B cell (primary cell): ENCODE results near the gene PABPC3. TPM values are rescaled to one million over a fixed set of nuclear protein-coding genes. Genes with fewer than 3 reads are reported as not detected.

Source experiments
- ATAC-seq: fragments of 200-7000 bp; cut with Tn5 transposase; one replicate; pipeline ENCODE4 v1.10.0; 2021; ENCODE audit warnings: low read depth, mild to moderate bottlenecking, moderate number of reproducible peaks, moderate library complexity
- CTCF ChIA-PET: fragments of 350-600 bp; sonication (Branson Sonifier 250); formaldehyde crosslinking; loops from one replicate; lab custom pipeline; 2021; ENCODE audit warnings: antibody characterized with exemption, inconsistent platforms; lab: Charles Lee
- POLR2A ChIA-PET: fragments of 350-600 bp; sonication (Branson Sonifier 250); formaldehyde crosslinking; loops from one replicate; lab custom pipeline; 2021; ENCODE audit warnings: antibody characterized with exemption; lab: Charles Lee
- DNase-seq: peaks from one replicate; pipeline ENCODE4 v3.0.0; 2013
- H2AFZ ChIP-seq: 2 replicates; pipeline ENCODE4 v1.6.1; 2012; ENCODE audit warnings: mild to moderate bottlenecking, low read depth, low read length; ENCODE audit not compliant: insufficient read depth, poor library complexity, severe bottlenecking
- H3K27ac ChIP-seq, 2 donors: 1 replicate in 1 of 2; 2 replicates in 1 of 2; pipeline ENCODE4 v1.5.1; 2012 to 2013; ENCODE audit warnings: low read length in 2 of 2, mild to moderate bottlenecking in 2 of 2, moderate library complexity in 1 of 2
- H3K27me3 ChIP-seq, 4 experiments: fragments of 200-600 bp in 1 of 4; sonication (generic) in 1 of 4; replicated peaks in 1 of 4; 1 replicate in 2 of 4; 2 replicates in 2 of 4; pipeline versions ENCODE4 v1.6.1 to v1.7.0; 2013 to 2016; ENCODE audit warnings: low read length in 3 of 4, mild to moderate bottlenecking in 2 of 4, mixed read lengths in 1 of 4, moderate library complexity in 1 of 4; ENCODE audit not compliant: insufficient read depth in 4 of 4, control insufficient read depth in 3 of 4; ENCODE audit errors: control extremely low read depth in 1 of 4
- H3K36me3 ChIP-seq, 2 experiments: replicated peaks in 1 of 2; 1 replicate in 1 of 2; 2 replicates in 1 of 2; pipeline versions ENCODE4 v1.6.1 to v1.7.1; 2013; ENCODE audit warnings: low read length in 1 of 2; ENCODE audit not compliant: insufficient read depth in 2 of 2, control insufficient read depth in 1 of 2; ENCODE audit errors: control extremely low read depth in 1 of 2, extremely low read depth in 1 of 2
- H3K4me1 ChIP-seq, 2 donors: fragments of 200-600 bp in 1 of 2; sonication (generic) in 1 of 2; 1 replicate in 1 of 2; 2 replicates in 1 of 2; pipeline versions ENCODE4 v1.5.1 to v1.6.1; 2013 to 2017; ENCODE audit warnings: low read length in 2 of 2; ENCODE audit not compliant: control insufficient read depth in 2 of 2, insufficient read depth in 2 of 2
- H3K4me2 ChIP-seq: replicated peaks from 2 replicates; pipeline ENCODE3; 2012; ENCODE audit warnings: mild to moderate bottlenecking, low read depth, low read length; ENCODE audit not compliant: poor library complexity, severe bottlenecking
- H3K4me3 ChIP-seq, 5 experiments: fragments of 200-600 bp in 1 of 5; sonication (generic) in 1 of 5; 1 replicate in 3 of 5; 2 replicates in 2 of 5; pipeline versions ENCODE4 v1.5.1 to v1.7.0; 2011 to 2016; ENCODE audit warnings: low read length in 4 of 5, mild to moderate bottlenecking in 4 of 5, low read depth in 2 of 5, control low read depth in 1 of 5, moderate library complexity in 1 of 5; ENCODE audit not compliant: insufficient read depth in 1 of 5; ENCODE audit errors: control extremely low read depth in 1 of 5, extremely low read depth in 1 of 5
- H3K79me2 ChIP-seq: fragments of 200-600 bp; sonication (generic); one replicate; pipeline ENCODE4 v1.6.0; 2016; ENCODE audit warnings: low read length; ENCODE audit not compliant: control insufficient read depth, insufficient read depth
- H3K9ac ChIP-seq: fragments of 200-600 bp; sonication (generic); 2 replicates; pipeline ENCODE4 v1.6.1; 2017; ENCODE audit warnings: mild to moderate bottlenecking, low read length, moderate library complexity
- H3K9me3 ChIP-seq, 3 donors: one replicate each; pipeline versions ENCODE4 v1.6.1 to v1.7.1; 2013; ENCODE audit warnings: low read length in 2 of 3; ENCODE audit not compliant: control insufficient read depth in 2 of 3, insufficient read depth in 1 of 3; ENCODE audit errors: control extremely low read depth in 1 of 3
- H4K20me1 ChIP-seq: 2 replicates; pipeline ENCODE4 v1.6.0; 2012; ENCODE audit warnings: mild to moderate bottlenecking, low read length; ENCODE audit not compliant: insufficient read depth, control insufficient read depth, poor library complexity, severe bottlenecking
- H3K27ac Mint-ChIP-seq: one replicate; pipeline ENCODE4 v1.8.0; 2021; ENCODE audit warnings: mixed read lengths
- H3K27me3 Mint-ChIP-seq: one replicate; pipeline ENCODE4 v1.8.0; 2021; ENCODE audit warnings: mixed read lengths
- H3K4me1 Mint-ChIP-seq: one replicate; pipeline ENCODE4 v1.8.0; 2021; ENCODE audit warnings: mixed read lengths
- H3K4me3 Mint-ChIP-seq: one replicate; pipeline ENCODE4 v1.8.0; 2021; ENCODE audit warnings: mixed read lengths
- H3K9me3 Mint-ChIP-seq: one replicate; pipeline ENCODE4 v1.8.0; 2022; ENCODE audit warnings: mixed read lengths; ENCODE audit not compliant: insufficient read depth
- EZH2 ChIP-seq: IDR thresholded peaks from 2 replicates; pipeline ENCODE4 v1.6.1; 2012; ENCODE audit warnings: borderline replicate concordance, low read depth, mild to moderate bottlenecking, moderate library complexity, low read length; ENCODE audit not compliant: insufficient read depth, poor library complexity, severe bottlenecking
- WGBS: methylation state at CpG from one replicate; pipeline ENCODE4 v1.1.5; 2013; ENCODE audit warnings: missing lambda C conversion rate; ENCODE audit not compliant: insufficient coverage; 5-methylcytosine and 5-hydroxymethylcytosine counted together
- intact Hi-C: fragments of 100-400 bp; cut with micrococcal nuclease; formaldehyde crosslinking; loops from one replicate; pipeline ENCODE4 v1.10.0; 2022
- polyA plus RNA-seq: library from polyadenylated mRNA; depleted of rRNA; stranded (reverse); fragments of >200 nt; gene quantifications from 2 replicates; pipeline ENCODE4 v1.2.3, GENCODE V29; 2012
- total RNA-seq, 2 donors: library from RNA; stranded (reverse); fragments of 120-200 nt in 1 of 2; gene quantifications; 1 replicate in 1 of 2; 2 replicates in 1 of 2; pipeline versions ENCODE4 v1.2.3 to v1.2.4, GENCODE V29; 2013 to 2022
- TF ChIP-seq, protein P1 (sequence below): fragments of 200-600 bp; IDR thresholded peaks from one replicate; pipeline ENCODE4 v1.8.0; 2022; ENCODE audit warnings: antibody characterized with exemption, mild to moderate bottlenecking

PABPC3 gene
- total and polyA plus RNA-seq, 2 donors (not counting 1 experiment from before 2014, with no cell fraction given), result 0.06 to 0.10 TPM

DNA sequence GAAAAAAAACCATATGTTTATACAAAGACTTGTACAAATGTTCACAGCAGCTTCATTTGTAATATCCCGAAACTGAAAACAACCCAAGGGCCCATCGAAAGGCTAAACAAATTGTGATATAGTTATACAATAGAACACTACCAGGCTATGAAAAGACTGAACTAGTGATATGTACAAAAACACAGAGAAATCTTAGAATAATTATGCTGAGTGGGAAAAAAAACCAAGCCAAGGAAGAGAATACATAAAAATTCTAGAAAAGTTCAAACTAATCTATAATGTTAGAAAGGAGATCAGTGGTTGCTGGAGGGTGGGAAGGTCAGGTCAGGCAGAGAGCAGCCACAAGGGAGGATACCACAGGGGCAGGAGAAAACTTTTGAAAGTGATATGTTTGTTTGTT, 7.8 kb downstream of the PABPC3 start:
- H3K79me2 ChIP-seq, result no peaks in the 10 kb centered on the region
- WGBS, result no CpG with 5 or more reads among the region's 2 CpGs

DNA sequence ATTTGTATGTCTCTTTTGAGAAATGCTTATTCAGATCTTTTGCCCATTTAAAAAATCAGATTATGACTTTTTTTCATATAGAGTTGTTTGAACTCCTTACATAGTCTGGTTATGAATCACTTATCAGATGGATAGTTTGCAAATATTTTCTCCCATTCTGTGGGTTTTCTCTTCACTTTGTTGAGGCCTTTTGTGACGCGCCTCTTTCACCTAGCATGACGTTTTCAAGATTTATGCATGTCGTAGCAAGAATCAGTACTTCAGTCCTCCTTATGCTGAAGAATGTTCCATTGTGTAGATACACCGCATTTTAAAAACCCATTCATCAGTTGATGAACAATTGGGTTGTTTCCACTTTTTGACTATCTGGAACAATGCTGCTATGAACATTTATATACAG, 13.4 kb downstream of the PABPC3 start:
- TF ChIP-seq, protein P1, sequence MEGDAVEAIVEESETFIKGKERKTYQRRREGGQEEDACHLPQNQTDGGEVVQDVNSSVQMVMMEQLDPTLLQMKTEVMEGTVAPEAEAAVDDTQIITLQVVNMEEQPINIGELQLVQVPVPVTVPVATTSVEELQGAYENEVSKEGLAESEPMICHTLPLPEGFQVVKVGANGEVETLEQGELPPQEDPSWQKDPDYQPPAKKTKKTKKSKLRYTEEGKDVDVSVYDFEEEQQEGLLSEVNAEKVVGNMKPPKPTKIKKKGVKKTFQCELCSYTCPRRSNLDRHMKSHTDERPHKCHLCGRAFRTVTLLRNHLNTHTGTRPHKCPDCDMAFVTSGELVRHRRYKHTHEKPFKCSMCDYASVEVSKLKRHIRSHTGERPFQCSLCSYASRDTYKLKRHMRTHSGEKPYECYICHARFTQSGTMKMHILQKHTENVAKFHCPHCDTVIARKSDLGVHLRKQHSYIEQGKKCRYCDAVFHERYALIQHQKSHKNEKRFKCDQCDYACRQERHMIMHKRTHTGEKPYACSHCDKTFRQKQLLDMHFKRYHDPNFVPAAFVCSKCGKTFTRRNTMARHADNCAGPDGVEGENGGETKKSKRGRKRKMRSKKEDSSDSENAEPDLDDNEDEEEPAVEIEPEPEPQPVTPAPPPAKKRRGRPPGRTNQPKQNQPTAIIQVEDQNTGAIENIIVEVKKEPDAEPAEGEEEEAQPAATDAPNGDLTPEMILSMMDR, result no peak
- TF ChIP-seq EZH2, result no peak

More for the DNA sequence above, 7.8 kb downstream of the PABPC3 start:
- H3K4me2 ChIP-seq, result no peak overlapping the region
- CTCF ChIA-PET, result interaction anchor here (1.1 kb wide), 1 partner anchor 10 kb away, joined by 5 read pairs; no protein-coding TSS in a partner anchor
- H3K27ac ChIP-seq, result no peak overlapping the region
- no peaks in the 10 kb centered on the region for H4K20me1 ChIP-seq
- TF ChIP-seq EZH2, result no peak
- TF ChIP-seq, protein P1, result no peak
- no peaks in the 10 kb centered on the region for H3K4me1 ChIP-seq
- no peak overlapping the region for H3K27ac Mint-ChIP-seq
- DNase-seq (no peak), ATAC-seq (no peak)
- H3K27me3 ChIP-seq, result peaks cover 0 to 2% (median 0%) of the 10 kb centered on the region in 4 experiments
- H3K4me3 Mint-ChIP-seq, result no peak overlapping the region
- no peak overlapping the region for H2AFZ ChIP-seq
- no peaks in the 10 kb centered on the region for H3K9me3 ChIP-seq
- H3K9me3 Mint-ChIP-seq, result no peaks in the 10 kb centered on the region
- peaks cover 11% of the 10 kb centered on the region for H3K27me3 Mint-ChIP-seq
- H3K9ac ChIP-seq, result no peak overlapping the region
- intact Hi-C loops, result no loop called here
- H3K36me3 ChIP-seq, result no peaks in the 10 kb centered on the region
- H3K4me3 ChIP-seq, result no peak overlapping the region
- POLR2A ChIA-PET, result no interaction called here
- H3K4me1 Mint-ChIP-seq, result no peaks in the 10 kb centered on the region

More for the DNA sequence above, 13.4 kb downstream of the PABPC3 start:
- no peaks in the 10 kb centered on the region for H3K4me1 Mint-ChIP-seq
- no peak overlapping the region for H3K9ac ChIP-seq
- peaks cover 0 to 9% (median 1%) of the 10 kb centered on the region in 4 experiments for H3K27me3 ChIP-seq
- peaks cover 20% of the 10 kb centered on the region for H3K27me3 Mint-ChIP-seq
- H3K4me3 Mint-ChIP-seq, result no peak overlapping the region
- WGBS, result 96% methylated on average over 4 of the region's 5 CpGs
- intact Hi-C loops, result no loop called here
- DNase-seq (no peak), ATAC-seq (no peak)
- H3K9me3 Mint-ChIP-seq, result no peaks in the 10 kb centered on the region
- ChIA-PET POLR2A (no interaction called here), CTCF (no interaction called here)
- no peak overlapping the region for H3K4me3 ChIP-seq
- no peaks in the 10 kb centered on the region for H4K20me1 ChIP-seq
- H2AFZ ChIP-seq, result no peak overlapping the region
- H3K9me3 ChIP-seq, result no peaks in the 10 kb centered on the region
- H3K79me2 ChIP-seq, result no peaks in the 10 kb centered on the region
- H3K27ac Mint-ChIP-seq, result no peak overlapping the region
- no peaks in the 10 kb centered on the region for H3K36me3 ChIP-seq
- no peak overlapping the region for H3K27ac ChIP-seq
- H3K4me2 ChIP-seq, result no peak overlapping the region
- H3K4me1 ChIP-seq, result no peaks in the 10 kb centered on the region
